ENCODE measurements around the gene PCCA.

PCCA gene

GRCh38 chr13:100392709-100393630, 304.1 kb downstream of the PCCA start:
- H3K4me3 ChIP-seq, result no peak overlapping the region
- intact Hi-C loops (cut with DNase I; ENCODE audit: low total_unique reads), result no loop called here
- H3K9me3 ChIP-seq, result no peaks in the 10 kb centered on the region
- no peaks in the 10 kb centered on the region for H3K36me3 ChIP-seq
- H3K27ac ChIP-seq, result peak overlapping the region; percentile 48 to 49
- H3K27me3 ChIP-seq, result no peaks in the 10 kb centered on the region
- TF ChIP-seq CTCF (IDR thresholded peaks at IDR 0.05), result no peak
- DNase-seq, result peak; percentile 86 to 90
- peaks cover 0 to 22% (median 5%) of the 10 kb centered on the region in 4 donors for H3K4me1 ChIP-seq

- no peak for TF ChIP-seq CTCF (IDR thresholded peaks at IDR 0.05)
- no peak overlapping the region for H3K4me3 ChIP-seq
- no peak for DNase-seq
- no peaks in the 10 kb centered on the region for H3K27me3 ChIP-seq
- intact Hi-C loops (cut with DNase I; ENCODE audit: low total_unique reads), result no loop called here
- no peaks in the 10 kb centered on the region for H3K9me3 ChIP-seq
- H3K36me3 ChIP-seq, result no peaks in the 10 kb centered on the region
- H3K4me1 ChIP-seq, result peaks cover 0 to 22% (median 5%) of the 10 kb centered on the region in 4 donors
- peak overlapping the region in 1 of 2 donors; percentile 49 for H3K27ac ChIP-seq
Measured at GRCh38 chr13:100394005-100394695, 305.3 kb downstream of the PCCA start.

- TF ChIP-seq CTCF (IDR thresholded peaks at IDR 0.05), result no peak
- intact Hi-C loops (cut with DNase I; ENCODE audit: low total_unique reads), result no loop called here
- H3K27ac ChIP-seq, result no peak overlapping the region
Measured at GRCh38 chr13:100395698-100396373, 306.9 kb downstream of the PCCA start.

GRCh38 chr13:100396776-100397175, 307.9 kb downstream of the PCCA start:
- no peak for TF ChIP-seq CTCF (IDR thresholded peaks at IDR 0.05)
- H3K27ac ChIP-seq, result no peak overlapping the region
- no peaks in the 10 kb centered on the region for H3K27me3 ChIP-seq
- intact Hi-C loops (cut with DNase I; ENCODE audit: low total_unique reads), result no loop called here
- H3K4me1 ChIP-seq, result peaks cover 0 to 22% (median 5%) of the 10 kb centered on the region in 4 donors
- H3K9me3 ChIP-seq, result no peaks in the 10 kb centered on the region
- no peaks in the 10 kb centered on the region for H3K36me3 ChIP-seq
- DNase-seq, result no peak
- no peak overlapping the region for H3K4me3 ChIP-seq

More at GRCh38 chr13:100395698-100396373, 306.9 kb downstream of the PCCA start:
- Histone ChIP-seq H3K27me3 (no peaks in the 10 kb centered on the region), H3K4me3 (no peak overlapping the region), H3K4me1 (peaks cover 0 to 22% (median 5%) of the 10 kb centered on the region in 4 donors), H3K9me3 (no peaks in the 10 kb centered on the region), H3K36me3 (no peaks in the 10 kb centered on the region)
- no peak for DNase-seq

GRCh38 chr13:100397627-100398026, 308.7 kb downstream of the PCCA start:
- no peak for TF ChIP-seq CTCF (IDR thresholded peaks at IDR 0.05)
- intact Hi-C loops (cut with DNase I; ENCODE audit: low total_unique reads), result no loop called here
- Histone ChIP-seq H3K4me1 (peaks cover 0 to 15% (median 3%) of the 10 kb centered on the region in 4 donors), H3K36me3 (no peaks in the 10 kb centered on the region), H3K9me3 (no peaks in the 10 kb centered on the region), H3K4me3 (no peak overlapping the region), H3K27ac (no peak overlapping the region), H3K27me3 (no peaks in the 10 kb centered on the region)
- DNase-seq, result no peak
